Gastrocnemius medialis (tissue), 4 donors: ENCODE data around the gene CELF3.

Source experiments
- POLR2A ChIP-seq, 2 donors: fragments of 450-650 bp; IDR thresholded peaks; one replicate each; pipeline ENCODE4 v1.6.1; 2017; ENCODE audit warnings: antibody characterized with exemption in 2 of 2, mild to moderate bottlenecking in 2 of 2, moderate library complexity in 2 of 2
- TF ChIP-seq, protein P1 (sequence below), 5 experiments: fragments of 450-650 bp in 3 of 5; fragments of 200-600 bp in 2 of 5; sonication (generic) in 2 of 5; IDR thresholded peaks in 4 of 5; conservative IDR thresholded peaks in 1 of 5; 1 replicate in 4 of 5; 2 replicates in 1 of 5; pipeline ENCODE4 v1.5.1; 2016 to 2019; ENCODE audit warnings: antibody characterized with exemption in 5 of 5, mild to moderate bottlenecking in 3 of 5, moderate library complexity in 3 of 5

DNA sequence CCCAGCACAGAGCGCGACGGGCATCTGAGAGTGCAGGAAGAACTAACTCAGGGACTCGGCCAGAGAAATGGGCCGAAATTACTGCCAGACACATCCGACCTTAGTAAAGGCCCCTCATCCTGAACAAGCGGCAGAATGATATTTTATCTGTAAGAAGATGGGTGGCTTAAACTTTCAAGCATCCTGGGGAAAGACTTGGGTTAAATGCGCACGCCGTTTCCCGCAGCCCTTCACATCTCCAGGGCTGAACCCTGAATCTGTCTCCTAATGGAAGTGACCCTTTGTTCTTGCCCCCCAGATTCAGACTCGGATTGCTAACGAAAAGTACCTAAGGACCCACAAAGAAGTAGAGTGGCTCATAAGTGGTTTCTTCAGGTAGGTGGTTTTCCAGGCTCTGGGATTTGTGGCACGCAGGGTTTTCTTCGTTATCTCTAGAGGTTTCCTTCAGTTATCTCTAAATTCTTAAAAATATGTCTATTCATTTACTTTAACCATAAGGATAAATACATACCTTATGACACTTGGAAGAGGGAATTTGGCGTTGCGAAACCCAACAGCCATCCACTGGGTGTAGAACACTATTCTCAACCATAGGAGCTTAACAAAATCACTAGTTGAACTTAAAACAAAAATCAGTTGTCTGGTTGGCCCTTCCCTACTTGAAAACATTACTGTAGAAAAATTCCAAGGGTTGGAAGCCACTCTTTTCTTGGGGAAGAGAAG lies 5.3 kb upstream of the CELF3 start:
- TF ChIP-seq, protein P1, sequence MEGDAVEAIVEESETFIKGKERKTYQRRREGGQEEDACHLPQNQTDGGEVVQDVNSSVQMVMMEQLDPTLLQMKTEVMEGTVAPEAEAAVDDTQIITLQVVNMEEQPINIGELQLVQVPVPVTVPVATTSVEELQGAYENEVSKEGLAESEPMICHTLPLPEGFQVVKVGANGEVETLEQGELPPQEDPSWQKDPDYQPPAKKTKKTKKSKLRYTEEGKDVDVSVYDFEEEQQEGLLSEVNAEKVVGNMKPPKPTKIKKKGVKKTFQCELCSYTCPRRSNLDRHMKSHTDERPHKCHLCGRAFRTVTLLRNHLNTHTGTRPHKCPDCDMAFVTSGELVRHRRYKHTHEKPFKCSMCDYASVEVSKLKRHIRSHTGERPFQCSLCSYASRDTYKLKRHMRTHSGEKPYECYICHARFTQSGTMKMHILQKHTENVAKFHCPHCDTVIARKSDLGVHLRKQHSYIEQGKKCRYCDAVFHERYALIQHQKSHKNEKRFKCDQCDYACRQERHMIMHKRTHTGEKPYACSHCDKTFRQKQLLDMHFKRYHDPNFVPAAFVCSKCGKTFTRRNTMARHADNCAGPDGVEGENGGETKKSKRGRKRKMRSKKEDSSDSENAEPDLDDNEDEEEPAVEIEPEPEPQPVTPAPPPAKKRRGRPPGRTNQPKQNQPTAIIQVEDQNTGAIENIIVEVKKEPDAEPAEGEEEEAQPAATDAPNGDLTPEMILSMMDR (IDR thresholded peaks at IDR 0.05 in 4 of 5, conservative IDR thresholded peaks at IDR 0.05 in 1 of 5), result no peak
- no peak for TF ChIP-seq POLR2A (IDR thresholded peaks at IDR 0.05)
